Measurements from ENCODE around the gene DNAI1.

GRCh38 chr9:34564617-34565016, 106.0 kb downstream of the DNAI1 start:
- TF ChIP-seq CTCF (conservative IDR thresholded peaks at IDR 0.05 in 1 of 2, IDR thresholded peaks at IDR 0.05 in 1 of 2; ENCODE audit: extremely low read depth in 1 of 2, insufficient read depth in 1 of 2, low read depth in 1 of 2, low read length in 2 of 2) (no peak), EZH2 (IDR thresholded peaks at IDR 0.05; ENCODE audit: borderline replicate concordance, low read length) (no peak)
